PC-3 (cell line): ENCODE measurements around the gene HRC.

Experiments used
- CTCF ChIP-seq: fragments of 300-600 bp; sonication (generic); conservative IDR thresholded peaks from 2 replicates; pipeline ENCODE4 v1.5.1; 2017; ENCODE audit warnings: antibody characterized with exemption, low read depth, mild to moderate bottlenecking, low read length
- EZH2 ChIP-seq: fragments of 300-600 bp; sonication (generic); IDR thresholded peaks from one replicate; pipeline ENCODE4 v1.6.1; 2017; ENCODE audit warnings: antibody characterized with exemption, mild to moderate bottlenecking, low read length; ENCODE audit not compliant: unreplicated experiment

- TF ChIP-seq CTCF (no peak), EZH2 (no peak)
These were observed 5.4 kb upstream of the HRC start for GRCh38 chr19:49160450-49161189.
